ENCODE results near the gene VRK1. TPM values are rescaled to one million over a fixed set of nuclear protein-coding genes. Genes with fewer than 3 reads are reported as not detected.

Gene VRK1
- total RNA-seq (2022; extraction: Qiagen RNA extraction), result 24.4 to 42.3 TPM (median 26.1 TPM) in 5 replicates

GRCh38 chr14:96796851-96797581, at the start of gene VRK1:
TSS of gene VRK1 (plus strand) at chr14:96797382. CDS start at chr14:96833472, 36,090 bp downstream.

All from A549 treated with dexamethasone at 1 μM for 4 hours (cell line).